DMS53 treated with DMSO at 0.1 percent for 48 hours (cell line): ENCODE measurements around the gene DTNBP1.
"Not testable (repeated sequence)": the region's sequence is repeated elsewhere in the genome, so short reads cannot be mapped to it uniquely, and the experiment has no call there.

Source experiments
- DNase-seq: peaks from one replicate; lab custom pipeline; 2025; ENCODE audit not compliant: unreplicated experiment; lab: John Stamatoyannopoulos, UW

The DTNBP1 gene

GRCh38 chr6:15562977-15563376 lies 99.9 kb downstream of the DTNBP1 start:
- no peak for DNase-seq

DNA sequence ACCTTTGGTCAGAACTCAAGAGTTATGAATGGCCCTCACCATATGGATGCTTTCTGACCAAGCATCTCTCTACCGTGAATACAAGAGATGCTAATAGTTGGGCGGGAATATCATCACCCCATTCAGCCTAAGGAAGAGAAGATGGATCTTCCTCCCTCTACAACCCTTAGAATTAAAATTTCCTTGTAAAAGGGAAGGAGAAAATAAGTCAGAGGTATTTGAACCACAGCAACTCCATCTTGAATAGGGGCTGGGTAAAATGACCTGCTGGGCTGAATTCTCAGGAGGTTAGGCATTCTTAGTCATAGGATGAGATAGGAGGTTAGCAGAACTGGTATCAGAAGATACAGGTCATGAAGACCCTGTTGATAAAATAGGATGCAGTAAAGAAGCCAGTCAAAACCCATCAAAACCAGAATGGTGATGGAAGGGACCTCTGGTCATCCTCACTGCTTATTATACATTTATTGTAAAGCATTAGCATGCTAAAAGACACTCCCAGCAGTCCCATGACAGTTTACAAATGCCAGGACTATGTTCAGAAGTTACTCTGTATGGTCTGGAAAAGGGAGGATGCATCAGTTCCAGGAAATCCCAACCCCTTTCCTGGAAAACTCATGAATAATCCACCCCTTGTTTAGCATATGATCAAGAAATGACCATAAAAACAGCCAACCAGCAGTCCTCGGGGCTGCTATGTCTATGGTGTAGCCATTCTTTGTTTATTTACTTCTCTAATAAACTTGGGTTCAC lies 101.2 kb downstream of the DTNBP1 start:
- DNase-seq = no peak

GRCh38 chr6:15560713-15561112 lies 102.1 kb downstream of the DTNBP1 start:
- no peak for DNase-seq

DNA sequence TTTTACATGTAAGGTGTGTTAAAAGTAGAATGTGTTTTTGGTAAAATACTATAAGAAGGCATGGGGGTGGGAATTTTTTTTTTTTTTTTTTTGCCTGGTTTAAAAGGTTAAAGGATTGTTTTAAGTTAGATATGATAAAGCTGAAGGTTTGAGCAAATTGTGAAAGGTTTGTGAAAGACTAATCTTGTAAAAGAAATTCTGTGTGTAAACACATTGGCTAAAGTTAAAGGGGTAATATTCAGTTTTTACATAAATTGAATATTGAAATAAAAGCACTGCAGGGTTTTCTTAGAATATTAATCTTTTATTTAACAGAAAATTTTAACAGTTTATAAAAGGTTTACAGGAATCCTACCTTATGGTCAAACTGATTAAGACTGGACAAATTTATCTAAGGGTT lies 105.7 kb downstream of the DTNBP1 start:
- no peak for DNase-seq

DNA sequence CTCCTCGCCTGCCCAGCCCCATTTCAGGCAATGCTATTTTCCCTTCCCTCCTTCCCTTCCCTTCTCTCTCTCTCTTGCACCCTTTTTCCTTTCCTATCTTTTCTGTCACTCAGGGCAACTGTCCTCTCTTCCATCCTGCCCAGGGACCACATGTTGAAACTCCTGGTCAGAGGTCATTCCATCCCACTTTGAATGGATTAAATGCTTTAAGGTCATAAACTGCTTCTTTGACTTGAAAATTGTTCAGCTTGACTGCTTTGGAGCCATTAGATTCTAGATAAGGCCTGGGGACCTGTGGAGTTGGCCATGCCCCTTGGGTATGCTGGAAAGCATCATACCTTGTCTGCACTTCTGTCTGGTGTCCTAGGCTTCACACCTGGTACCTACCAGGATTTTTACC lies 106.1 kb downstream of the DTNBP1 start:
- DNase-seq = no peak

GRCh38 chr6:15555101-15556038 lies 107.5 kb downstream of the DTNBP1 start:
- no peak for DNase-seq

DNA sequence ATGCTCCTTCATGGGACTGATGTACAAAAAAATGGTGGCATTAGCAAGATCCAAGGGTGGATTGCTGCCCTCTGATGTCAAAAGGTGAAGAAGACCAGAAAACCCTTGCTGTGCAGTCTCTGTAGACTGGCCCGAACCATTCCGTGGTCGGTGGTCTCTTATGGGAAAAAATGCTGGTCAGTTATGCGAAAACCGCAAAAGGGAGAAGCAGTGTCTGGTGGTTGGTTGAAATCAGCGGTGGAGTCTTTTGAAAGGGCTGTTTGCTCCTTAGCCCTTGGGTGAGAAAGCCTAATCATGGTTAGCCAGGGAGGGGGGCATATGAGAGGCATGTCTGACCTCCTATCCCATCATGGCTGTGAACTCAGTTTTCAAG lies 108.1 kb downstream of the DTNBP1 start:
- DNase-seq = no peak

DNA sequence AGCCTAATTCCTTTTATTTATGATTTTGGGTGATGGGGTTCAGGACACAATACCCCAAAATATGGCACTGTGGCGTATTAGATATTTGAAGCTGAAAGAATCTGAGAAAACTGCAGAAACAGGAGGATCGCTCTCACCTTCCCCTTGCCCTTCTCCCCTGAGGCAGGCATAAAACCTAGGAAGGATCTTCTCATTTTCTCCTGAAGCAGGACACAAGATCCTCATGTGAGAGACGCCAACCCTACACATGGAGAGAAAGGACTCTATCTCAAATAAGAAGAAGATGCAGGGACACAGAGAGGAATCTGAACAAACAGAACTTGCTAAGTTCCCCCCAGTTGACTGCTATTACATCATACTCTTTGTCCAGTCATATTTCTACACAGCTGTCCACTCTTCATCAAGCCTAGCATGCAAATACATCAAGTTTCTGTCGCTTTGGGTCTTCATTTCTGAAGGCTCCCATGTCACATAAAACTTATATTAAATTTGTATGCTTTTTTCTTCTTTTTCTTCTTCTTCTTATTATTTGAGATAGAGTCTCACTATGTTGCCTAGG lies 109.0 kb downstream of the DTNBP1 start:
- no peak for DNase-seq

DNA sequence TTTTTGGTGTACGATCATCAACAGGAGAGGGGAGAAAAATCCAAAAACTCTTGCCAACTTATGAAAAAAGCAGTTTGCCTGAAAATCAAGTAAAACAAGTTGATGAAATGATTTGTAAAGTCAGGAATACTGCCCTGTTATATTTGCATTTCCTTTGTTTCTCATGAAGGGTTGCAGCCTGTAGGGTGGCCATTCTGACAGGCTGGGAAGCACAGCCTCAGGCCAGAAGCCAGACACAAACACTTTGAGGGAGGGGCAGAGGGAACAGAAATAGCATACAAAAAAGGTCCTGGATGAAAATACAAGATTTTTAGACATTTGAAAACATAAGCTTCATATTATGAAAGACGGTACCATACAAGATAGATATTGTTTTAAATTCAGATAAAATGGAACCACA lies 109.8 kb downstream of the DTNBP1 start:
- DNase-seq = no peak

DNA sequence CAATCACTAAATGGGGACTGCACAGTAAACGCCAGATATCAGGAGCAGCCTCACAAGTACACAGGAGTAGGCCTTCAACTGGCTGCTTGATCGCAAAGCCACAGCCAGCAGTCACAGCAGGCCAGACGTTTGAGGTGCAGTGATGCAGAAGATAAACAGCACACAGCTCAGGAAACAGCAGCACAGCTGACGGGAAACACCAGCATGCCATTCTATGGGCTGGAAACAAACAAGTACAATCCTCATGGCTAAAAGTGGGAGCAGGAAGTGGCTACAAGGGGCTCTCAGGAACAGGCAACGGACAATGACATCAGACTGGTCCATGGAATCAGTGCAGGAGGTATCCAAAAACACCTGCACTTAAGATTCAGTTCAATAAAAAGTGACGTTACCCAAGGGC lies 111.0 kb downstream of the DTNBP1 start:
- peak; percentile 76 for DNase-seq

DNA sequence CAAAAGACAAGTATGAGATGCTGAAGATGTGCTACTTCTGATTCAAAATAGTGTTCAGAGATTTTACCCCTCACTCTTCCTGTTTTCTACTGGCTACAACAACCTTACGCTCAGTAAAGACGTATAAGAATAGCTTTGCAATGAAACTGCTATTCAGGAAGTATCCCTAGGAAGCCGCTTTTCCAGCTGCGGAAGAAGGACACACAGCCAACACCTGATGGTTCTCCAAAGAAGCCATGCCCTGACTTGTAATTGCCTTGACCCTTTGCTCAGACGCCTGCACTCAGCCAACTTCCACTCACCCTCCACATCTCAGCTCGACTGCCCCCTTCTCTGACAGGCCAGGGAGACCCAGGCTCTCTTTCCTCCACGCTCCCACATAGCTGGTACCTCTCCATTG lies 111.6 kb downstream of the DTNBP1 start:
- DNase-seq = no peak

DNA sequence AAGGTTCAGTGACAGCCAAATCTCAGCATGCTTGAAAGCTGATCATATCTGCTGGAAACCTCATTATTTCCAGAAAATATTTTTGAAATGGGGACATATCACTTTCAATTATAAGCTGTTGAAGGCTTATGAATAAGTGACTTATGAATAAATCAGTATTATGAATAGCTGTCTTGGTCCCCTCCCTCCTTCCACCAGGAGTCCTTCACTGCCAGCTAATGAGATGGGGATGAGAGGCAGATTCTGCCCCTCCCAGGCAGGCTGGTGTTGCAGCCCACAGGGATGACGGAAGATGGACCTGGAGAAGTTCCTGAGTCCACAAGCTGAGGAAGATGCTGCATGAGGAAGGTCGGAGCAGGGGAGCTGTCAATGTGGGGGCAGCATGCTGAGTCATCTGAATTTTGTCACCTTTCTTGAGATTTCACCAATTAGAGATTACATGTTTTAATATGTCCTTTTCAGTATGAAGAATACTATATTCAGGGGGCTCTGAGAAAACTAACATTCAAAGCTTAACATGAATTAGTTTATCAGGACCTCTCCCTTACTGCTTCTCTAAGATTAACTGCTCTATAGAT lies 112.2 kb downstream of the DTNBP1 start:
- no peak for DNase-seq

GRCh38 chr6:15549371-15549770 lies 113.5 kb downstream of the DTNBP1 start:
- DNase-seq = no peak

- peak; percentile 79 for DNase-seq
These were observed 115.4 kb downstream of the DTNBP1 start for GRCh38 chr6:15547400-15547799.

- DNase-seq = peak; percentile 93
These were observed 116.2 kb downstream of the DTNBP1 start for GRCh38 chr6:15546591-15546990.

- no peak for DNase-seq
These were observed 118.4 kb downstream of the DTNBP1 start for GRCh38 chr6:15544321-15544900.

DNA sequence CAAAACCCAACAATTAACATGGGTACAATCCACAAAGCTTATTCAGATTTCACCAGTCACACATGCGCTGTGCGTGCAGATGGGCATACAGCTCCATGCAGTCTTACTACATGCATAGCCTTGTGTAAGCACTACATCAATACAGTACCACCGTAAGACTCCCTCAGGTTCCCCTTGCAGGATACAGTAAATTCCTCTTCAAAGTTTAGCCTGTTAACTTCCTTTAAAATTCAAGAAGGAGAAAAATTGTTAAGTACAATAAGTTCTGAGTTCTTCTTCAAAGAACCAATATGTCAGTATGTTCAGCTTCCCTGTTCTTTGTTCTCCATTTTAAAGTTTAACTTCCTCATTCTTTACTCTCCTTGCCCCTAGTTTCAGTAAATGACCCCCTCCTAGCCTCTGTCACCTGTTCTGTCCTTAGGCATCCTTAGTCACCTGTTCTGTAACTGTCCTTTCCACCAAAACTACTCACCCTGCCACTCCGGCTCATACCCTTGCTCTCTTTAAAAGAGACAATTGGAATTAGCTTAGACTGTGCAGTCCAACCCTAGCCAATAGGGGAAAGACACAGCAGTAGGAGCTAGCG lies 119.4 kb downstream of the DTNBP1 start:
- not testable (repeated sequence) for DNase-seq

DNA sequence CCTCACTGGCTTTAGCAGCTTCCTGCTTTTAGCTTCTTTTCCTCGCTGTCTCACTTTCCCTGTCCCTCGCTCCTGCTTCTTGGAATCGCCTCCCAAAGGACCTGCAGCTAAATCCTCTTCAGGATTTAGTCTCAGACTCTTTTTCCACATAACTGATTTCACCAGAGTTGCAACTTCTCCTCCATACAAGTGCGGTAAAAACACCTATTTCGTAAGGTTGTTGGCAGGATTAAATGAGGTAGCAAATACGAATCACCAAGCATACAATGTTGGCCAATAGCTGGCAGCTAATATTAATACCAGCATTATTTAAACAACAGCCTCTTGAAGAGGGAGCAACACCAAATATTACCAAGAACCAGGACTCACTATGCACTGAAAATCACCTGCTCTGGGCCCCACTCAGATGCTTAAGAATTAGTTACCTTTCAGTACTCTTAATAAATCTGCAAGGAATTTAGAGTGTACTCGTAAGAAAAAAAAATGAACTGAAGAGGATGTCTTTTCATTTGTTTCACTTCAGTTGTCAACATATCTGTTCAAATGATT lies 123.0 kb downstream of the DTNBP1 start:
- DNase-seq = no peak

GRCh38 chr6:15538766-15539495 lies 123.9 kb downstream of the DTNBP1 start:
- DNase-seq = no peak

DNA sequence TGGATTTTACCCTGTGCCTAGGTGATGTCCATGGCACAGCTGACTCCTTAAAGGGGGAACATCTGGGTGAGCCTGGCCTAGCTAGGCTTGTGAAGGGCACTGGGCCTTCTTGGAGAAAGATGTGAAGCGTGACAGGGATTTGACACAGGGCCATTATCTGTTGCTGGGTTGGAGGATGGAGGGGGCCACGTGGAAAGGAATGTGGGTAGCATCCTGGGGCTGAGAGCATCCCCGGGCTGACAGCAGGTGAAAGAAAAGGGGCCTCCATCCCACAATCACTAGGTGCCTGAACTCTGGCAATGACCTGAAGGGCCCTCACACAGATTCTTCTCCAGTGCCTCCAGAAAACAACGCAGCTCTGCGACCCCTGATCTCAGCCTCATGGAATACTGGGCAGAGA lies 124.7 kb downstream of the DTNBP1 start:
- DNase-seq = no peak
